ENCODE measurements around the gene RANBP3L.

GRCh38 chr5:36209664-36210063, 92.0 kb downstream of the RANBP3L start:
- no peak for TF ChIP-seq MXI1 (IDR thresholded peaks at IDR 0.05; ENCODE audit: borderline replicate concordance, low read depth, low read length)
- no peak for TF ChIP-seq RAD21 (IDR thresholded peaks at IDR 0.05; ENCODE audit: low read length)
- no peak for TF ChIP-seq CTCF (conservative IDR thresholded peaks at IDR 0.05; ENCODE audit: low read depth, low read length)
- no peak for TF ChIP-seq SMC3 (IDR thresholded peaks at IDR 0.05; ENCODE audit: low read depth, low read length)
- no peak for TF ChIP-seq BHLHE40 (IDR thresholded peaks at IDR 0.05; ENCODE audit: low read depth, low read length)
- no peak for TF ChIP-seq CEBPB (IDR thresholded peaks at IDR 0.05; ENCODE audit: low read depth, low read length)
- no peak for TF ChIP-seq POLR2A (IDR thresholded peaks at IDR 0.05; ENCODE audit: low read depth, low read length)

All from IMR-90 (cell line).